ENCODE measurements around the gene TIFAB. TPM values are rescaled to one million over a fixed set of nuclear protein-coding genes. Genes with fewer than 3 reads are reported as not detected.

Gene TIFAB
- total and polyA plus RNA-seq, 4 experiments from 2014 or later, result 0.19 TPM; not detected in 3

- Mint-ChIP-seq H3K9me3 (no peaks in the 10 kb centered on the region), H3K27ac (no peak overlapping the region), H3K4me1 (no peaks in the 10 kb centered on the region), H3K4me3 (no peak overlapping the region), H3K36me3 (no peaks in the 10 kb centered on the region), H3K27me3 (peaks cover 3 to 10% of the 10 kb centered on the region in 2 donors)
- H3K27me3 ChIP-seq (ENCODE audit: insufficient read depth, low read length), result no peaks in the 10 kb centered on the region
- ChIA-PET POLR2A (ENCODE audit: partially characterized antibody) (no interaction called here), CTCF (ENCODE audit: partially characterized antibody) (interaction anchor here (1.6 to 4.8 kb wide), 2 partner anchors 12 to 20 kb away, joined by 5 to 27 read pairs; no protein-coding TSS in a partner anchor)
- H3K27ac ChIP-seq (ENCODE audit: low read depth, low read length), result no peak overlapping the region
- no peaks in the 10 kb centered on the region for H3K9me3 ChIP-seq (ENCODE audit: control insufficient read depth in 1 of 2, low read length in 2 of 2)
- no peak for DNase-seq
- intact Hi-C loops (cut with micrococcal nuclease), result no loop called here
- H3K36me3 ChIP-seq (ENCODE audit: insufficient read depth, low read length), result no peaks in the 10 kb centered on the region
- H3K4me1 ChIP-seq (ENCODE audit: insufficient read depth, low read length), result no peaks in the 10 kb centered on the region
- no peak overlapping the region for H3K4me3 ChIP-seq (ENCODE audit: low read length in 2 of 2)
These were observed 6.7 kb downstream of the TIFAB start for GRCh38 chr5:135445306-135445985.

GRCh38 chr5:135444881-135445280, 7.3 kb downstream of the TIFAB start:
- no peaks in the 10 kb centered on the region for H3K4me1 Mint-ChIP-seq
- POLR2A ChIA-PET (ENCODE audit: partially characterized antibody), result no interaction called here
- CTCF ChIA-PET (ENCODE audit: partially characterized antibody), result interaction anchor here (4.8 kb wide), 1 partner anchor 13 kb away, joined by 27 read pairs; no protein-coding TSS in a partner anchor
- H3K27ac Mint-ChIP-seq, result no peak overlapping the region
- H3K4me3 Mint-ChIP-seq, result no peak overlapping the region
- Histone ChIP-seq H3K4me3 (ENCODE audit: low read length in 2 of 2) (no peak overlapping the region), H3K4me1 (ENCODE audit: insufficient read depth, low read length) (no peaks in the 10 kb centered on the region), H3K27ac (ENCODE audit: low read depth, low read length) (no peak overlapping the region), H3K27me3 (ENCODE audit: insufficient read depth, low read length) (no peaks in the 10 kb centered on the region), H3K36me3 (ENCODE audit: insufficient read depth, low read length) (no peaks in the 10 kb centered on the region), H3K9me3 (ENCODE audit: control insufficient read depth in 1 of 2, low read length in 2 of 2) (no peaks in the 10 kb centered on the region)
- H3K36me3 Mint-ChIP-seq, result no peaks in the 10 kb centered on the region
- intact Hi-C loops (cut with micrococcal nuclease), result no loop called here
- H3K9me3 Mint-ChIP-seq, result no peaks in the 10 kb centered on the region
- DNase-seq, result no peak
- peaks cover 3 to 7% of the 10 kb centered on the region in 2 donors for H3K27me3 Mint-ChIP-seq

GRCh38 chr5:135444360-135444759, 7.8 kb downstream of the TIFAB start:
- Histone ChIP-seq H3K27ac (ENCODE audit: low read depth, low read length) (no peak overlapping the region), H3K4me3 (ENCODE audit: low read length in 2 of 2) (no peak overlapping the region), H3K4me1 (ENCODE audit: insufficient read depth, low read length) (no peaks in the 10 kb centered on the region), H3K36me3 (ENCODE audit: insufficient read depth, low read length) (no peaks in the 10 kb centered on the region), H3K9me3 (ENCODE audit: control insufficient read depth in 1 of 2, low read length in 2 of 2) (no peaks in the 10 kb centered on the region), H3K27me3 (ENCODE audit: insufficient read depth, low read length) (no peaks in the 10 kb centered on the region)
- Mint-ChIP-seq H3K36me3 (no peaks in the 10 kb centered on the region), H3K4me1 (no peaks in the 10 kb centered on the region), H3K9me3 (no peaks in the 10 kb centered on the region), H3K4me3 (no peak overlapping the region), H3K27me3 (peaks cover 3 to 7% of the 10 kb centered on the region in 2 donors), H3K27ac (no peak overlapping the region)
- DNase-seq, result no peak
- POLR2A ChIA-PET (ENCODE audit: partially characterized antibody), result no interaction called here
- CTCF ChIA-PET (ENCODE audit: partially characterized antibody), result interaction anchor here (4.8 kb wide), 1 partner anchor 13 kb away, joined by 27 read pairs; no protein-coding TSS in a partner anchor
- intact Hi-C loops (cut with micrococcal nuclease), result no loop called here

GRCh38 chr5:135443161-135443960, 8.8 kb downstream of the TIFAB start:
- CTCF ChIA-PET (ENCODE audit: partially characterized antibody), result interaction anchor here (4.8 kb wide), 1 partner anchor 14 kb away, joined by 27 read pairs; no protein-coding TSS in a partner anchor
- no peak overlapping the region for H3K27ac ChIP-seq (ENCODE audit: low read depth, low read length)
- no peaks in the 10 kb centered on the region for H3K36me3 ChIP-seq (ENCODE audit: insufficient read depth, low read length)
- Mint-ChIP-seq H3K4me3 (no peak overlapping the region), H3K27ac (no peak overlapping the region), H3K27me3 (peaks cover 0 to 7% of the 10 kb centered on the region in 2 donors), H3K4me1 (no peaks in the 10 kb centered on the region), H3K36me3 (no peaks in the 10 kb centered on the region), H3K9me3 (no peaks in the 10 kb centered on the region)
- H3K27me3 ChIP-seq (ENCODE audit: insufficient read depth, low read length), result no peaks in the 10 kb centered on the region
- H3K4me1 ChIP-seq (ENCODE audit: insufficient read depth, low read length), result no peaks in the 10 kb centered on the region
- intact Hi-C loops (cut with micrococcal nuclease), result no loop called here
- no peaks in the 10 kb centered on the region for H3K9me3 ChIP-seq (ENCODE audit: control insufficient read depth in 1 of 2, low read length in 2 of 2)
- POLR2A ChIA-PET (ENCODE audit: partially characterized antibody), result no interaction called here
- DNase-seq, result no peak
- H3K4me3 ChIP-seq (ENCODE audit: low read length in 2 of 2), result no peak overlapping the region

- H3K4me1 Mint-ChIP-seq, result no peaks in the 10 kb centered on the region
- ChIA-PET CTCF (ENCODE audit: partially characterized antibody) (interaction anchor here (2.3 to 5.7 kb wide), 2 partner anchors 14 to 17 kb away, joined by 9 to 30 read pairs; no protein-coding TSS in a partner anchor), POLR2A (ENCODE audit: partially characterized antibody) (no interaction called here)
- no peak overlapping the region for H3K4me3 Mint-ChIP-seq
- Histone ChIP-seq H3K27ac (ENCODE audit: low read depth, low read length) (no peak overlapping the region), H3K4me3 (ENCODE audit: low read length in 2 of 2) (no peak overlapping the region), H3K4me1 (ENCODE audit: insufficient read depth, low read length) (no peaks in the 10 kb centered on the region), H3K9me3 (ENCODE audit: control insufficient read depth in 1 of 2, low read length in 2 of 2) (no peaks in the 10 kb centered on the region), H3K36me3 (ENCODE audit: insufficient read depth, low read length) (no peaks in the 10 kb centered on the region), H3K27me3 (ENCODE audit: insufficient read depth, low read length) (no peaks in the 10 kb centered on the region)
- H3K27ac Mint-ChIP-seq, result no peak overlapping the region
- intact Hi-C loops (cut with micrococcal nuclease), result no loop called here
- DNase-seq, result no peak
- peaks cover 2 to 7% of the 10 kb centered on the region in 2 donors for H3K27me3 Mint-ChIP-seq
- no peaks in the 10 kb centered on the region for H3K36me3 Mint-ChIP-seq
- no peaks in the 10 kb centered on the region for H3K9me3 Mint-ChIP-seq
These were observed 9.6 kb downstream of the TIFAB start for GRCh38 chr5:135442431-135443160.

DNA sequence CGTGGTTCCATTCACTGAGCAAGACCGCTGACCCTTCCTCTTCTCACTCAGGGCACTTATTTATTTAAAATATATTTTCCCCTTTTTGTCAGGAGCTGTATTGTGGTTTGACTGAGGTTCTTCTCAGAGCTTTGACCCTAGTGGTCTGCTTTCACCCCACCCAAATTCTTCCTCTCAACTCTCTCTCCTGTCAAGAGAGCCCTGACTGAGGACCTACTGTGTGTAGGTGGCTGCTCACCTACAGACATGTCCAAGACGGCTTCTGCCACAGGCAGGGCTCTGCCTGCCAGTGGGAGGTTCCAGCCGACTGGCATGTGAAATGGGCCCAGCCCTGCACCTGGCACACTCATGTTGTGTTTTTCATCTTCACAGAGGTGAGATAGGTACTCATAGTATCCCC, 10.2 kb downstream of the TIFAB start:
- DNase-seq, result no peak
- no peak overlapping the region for H3K27ac Mint-ChIP-seq
- no peaks in the 10 kb centered on the region for H3K4me1 Mint-ChIP-seq
- H3K36me3 Mint-ChIP-seq, result no peaks in the 10 kb centered on the region
- Histone ChIP-seq H3K36me3 (ENCODE audit: insufficient read depth, low read length) (no peaks in the 10 kb centered on the region), H3K27me3 (ENCODE audit: insufficient read depth, low read length) (no peaks in the 10 kb centered on the region), H3K27ac (ENCODE audit: low read depth, low read length) (no peak overlapping the region), H3K9me3 (ENCODE audit: control insufficient read depth in 1 of 2, low read length in 2 of 2) (no peaks in the 10 kb centered on the region), H3K4me1 (ENCODE audit: insufficient read depth, low read length) (no peaks in the 10 kb centered on the region), H3K4me3 (ENCODE audit: low read length in 2 of 2) (no peak overlapping the region)
- H3K27me3 Mint-ChIP-seq, result peaks cover 4 to 6% of the 10 kb centered on the region in 2 donors
- H3K4me3 Mint-ChIP-seq, result no peak overlapping the region
- CTCF ChIA-PET (ENCODE audit: partially characterized antibody), result interaction anchor here (0.9 to 5.7 kb wide), 3 partner anchors 15 to 37 kb away, joined by 3 to 30 read pairs (median 9); no protein-coding TSS in a partner anchor
- no peaks in the 10 kb centered on the region for H3K9me3 Mint-ChIP-seq
- intact Hi-C loops (cut with micrococcal nuclease), result no loop called here
- POLR2A ChIA-PET (ENCODE audit: partially characterized antibody), result no interaction called here

DNA sequence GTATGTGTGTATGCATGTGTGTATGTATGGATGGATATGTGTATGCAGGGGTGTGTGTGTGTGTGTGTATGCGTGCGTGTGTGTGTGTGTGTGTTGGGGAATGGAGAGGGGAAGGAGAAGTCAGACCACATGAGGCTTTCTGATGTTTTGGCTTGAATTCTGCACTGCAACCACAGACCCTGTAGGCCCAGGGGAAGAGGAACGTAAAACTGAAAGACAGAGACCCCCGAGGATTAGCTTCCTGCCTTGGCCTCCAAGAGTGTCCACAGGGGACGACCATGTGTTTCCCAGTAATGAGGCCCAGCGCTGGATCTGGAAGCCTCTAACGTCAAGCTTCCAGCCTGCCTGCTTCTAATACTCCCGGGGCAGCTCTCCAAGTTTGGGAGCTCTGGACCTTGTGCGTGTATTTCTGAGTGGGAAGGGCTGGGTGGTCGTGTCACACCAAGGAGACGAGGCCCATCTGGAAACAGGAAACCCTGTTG, 10.8 kb downstream of the TIFAB start:
- Mint-ChIP-seq H3K27ac (peak overlapping the region in 1 of 7 donors; percentile 1), H3K9me3 (no peaks in the 10 kb centered on the region), H3K27me3 (peaks cover 4 to 7% of the 10 kb centered on the region in 2 donors), H3K4me1 (no peaks in the 10 kb centered on the region), H3K36me3 (no peaks in the 10 kb centered on the region), H3K4me3 (no peak overlapping the region)
- Histone ChIP-seq H3K4me1 (ENCODE audit: insufficient read depth, low read length) (no peaks in the 10 kb centered on the region), H3K27me3 (ENCODE audit: insufficient read depth, low read length) (no peaks in the 10 kb centered on the region), H3K27ac (ENCODE audit: low read depth, low read length) (no peak overlapping the region), H3K9me3 (ENCODE audit: control insufficient read depth in 1 of 2, low read length in 2 of 2) (no peaks in the 10 kb centered on the region), H3K36me3 (ENCODE audit: insufficient read depth, low read length) (no peaks in the 10 kb centered on the region), H3K4me3 (ENCODE audit: low read length in 2 of 2) (no peak overlapping the region)
- no peak for DNase-seq
- ChIA-PET CTCF (ENCODE audit: partially characterized antibody) (interaction anchor here (0.9 to 5.7 kb wide), 3 partner anchors 15 to 37 kb away, joined by 3 to 30 read pairs (median 9); no protein-coding TSS in a partner anchor), POLR2A (ENCODE audit: partially characterized antibody) (no interaction called here)
- intact Hi-C loops (cut with micrococcal nuclease), result no loop called here

Data from CD4-positive, alpha-beta memory T cell (primary cell).